SK-N-SH treated with all-trans-retinoic acid at 6 μM for 48 hours (cell line): ENCODE results near the gene NUP153.
"Not testable (repeated sequence)": the region's sequence is repeated elsewhere in the genome, so short reads cannot be mapped to it uniquely, and the experiment has no call there.

ENCODE experiments used
- ESRRG ChIP-seq: fragments of 250-450 bp; sonication (Bioruptor Pico); IDR thresholded peaks from 2 replicates; pipeline ENCODE4 v1.6.1; 2021; ENCODE audit warnings: mild to moderate bottlenecking
- ZNF8 ChIP-seq: fragments of 450-650 bp; formaldehyde crosslinking; IDR thresholded peaks from 2 replicates; pipeline ENCODE4 v1.5.0; 2020; ENCODE audit warnings: mild to moderate bottlenecking, moderate library complexity
- TF ChIP-seq, protein P1 (sequence below): fragments of 250-450 bp; sonication (Bioruptor Pico); IDR thresholded peaks from 2 replicates; pipeline ENCODE4 v1.8.0; 2020; ENCODE audit warnings: mild to moderate bottlenecking, moderate library complexity, borderline replicate concordance

DNA sequence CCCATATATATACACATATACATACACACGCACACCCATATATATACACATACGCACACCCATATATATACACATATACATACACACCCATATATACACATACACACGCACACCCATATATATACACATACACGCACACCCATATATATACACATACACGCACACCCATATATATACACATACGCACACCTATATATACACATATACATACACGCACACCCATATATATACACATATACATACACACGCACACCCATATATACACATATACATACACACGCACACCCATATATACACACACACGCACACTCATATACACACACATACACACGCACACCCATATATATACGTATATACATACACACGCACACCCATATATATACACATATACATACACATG lies 120.1 kb downstream of the NUP153 start:
- not testable (repeated sequence) for TF ChIP-seq ZNF8, ESRRG (CRISPR knock-in tag)
- TF ChIP-seq, protein P1, sequence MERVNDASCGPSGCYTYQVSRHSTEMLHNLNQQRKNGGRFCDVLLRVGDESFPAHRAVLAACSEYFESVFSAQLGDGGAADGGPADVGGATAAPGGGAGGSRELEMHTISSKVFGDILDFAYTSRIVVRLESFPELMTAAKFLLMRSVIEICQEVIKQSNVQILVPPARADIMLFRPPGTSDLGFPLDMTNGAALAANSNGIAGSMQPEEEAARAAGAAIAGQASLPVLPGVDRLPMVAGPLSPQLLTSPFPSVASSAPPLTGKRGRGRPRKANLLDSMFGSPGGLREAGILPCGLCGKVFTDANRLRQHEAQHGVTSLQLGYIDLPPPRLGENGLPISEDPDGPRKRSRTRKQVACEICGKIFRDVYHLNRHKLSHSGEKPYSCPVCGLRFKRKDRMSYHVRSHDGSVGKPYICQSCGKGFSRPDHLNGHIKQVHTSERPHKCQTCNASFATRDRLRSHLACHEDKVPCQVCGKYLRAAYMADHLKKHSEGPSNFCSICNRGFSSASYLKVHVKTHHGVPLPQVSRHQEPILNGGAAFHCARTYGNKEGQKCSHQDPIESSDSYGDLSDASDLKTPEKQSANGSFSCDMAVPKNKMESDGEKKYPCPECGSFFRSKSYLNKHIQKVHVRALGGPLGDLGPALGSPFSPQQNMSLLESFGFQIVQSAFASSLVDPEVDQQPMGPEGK (CRISPR knock-in tag) = not testable (repeated sequence)
